NCI-H1694 treated with DMSO at 0.1 percent for 48 hours (cell line): Measurements from ENCODE around the gene NSD2.
"Not testable (repeated sequence)": the region's sequence is repeated elsewhere in the genome, so short reads cannot be mapped to it uniquely, and the experiment has no call there.

Experiments used
- DNase-seq: peaks from one replicate; lab custom pipeline; 2025; lab: John Stamatoyannopoulos, UW

NSD2 gene

DNA sequence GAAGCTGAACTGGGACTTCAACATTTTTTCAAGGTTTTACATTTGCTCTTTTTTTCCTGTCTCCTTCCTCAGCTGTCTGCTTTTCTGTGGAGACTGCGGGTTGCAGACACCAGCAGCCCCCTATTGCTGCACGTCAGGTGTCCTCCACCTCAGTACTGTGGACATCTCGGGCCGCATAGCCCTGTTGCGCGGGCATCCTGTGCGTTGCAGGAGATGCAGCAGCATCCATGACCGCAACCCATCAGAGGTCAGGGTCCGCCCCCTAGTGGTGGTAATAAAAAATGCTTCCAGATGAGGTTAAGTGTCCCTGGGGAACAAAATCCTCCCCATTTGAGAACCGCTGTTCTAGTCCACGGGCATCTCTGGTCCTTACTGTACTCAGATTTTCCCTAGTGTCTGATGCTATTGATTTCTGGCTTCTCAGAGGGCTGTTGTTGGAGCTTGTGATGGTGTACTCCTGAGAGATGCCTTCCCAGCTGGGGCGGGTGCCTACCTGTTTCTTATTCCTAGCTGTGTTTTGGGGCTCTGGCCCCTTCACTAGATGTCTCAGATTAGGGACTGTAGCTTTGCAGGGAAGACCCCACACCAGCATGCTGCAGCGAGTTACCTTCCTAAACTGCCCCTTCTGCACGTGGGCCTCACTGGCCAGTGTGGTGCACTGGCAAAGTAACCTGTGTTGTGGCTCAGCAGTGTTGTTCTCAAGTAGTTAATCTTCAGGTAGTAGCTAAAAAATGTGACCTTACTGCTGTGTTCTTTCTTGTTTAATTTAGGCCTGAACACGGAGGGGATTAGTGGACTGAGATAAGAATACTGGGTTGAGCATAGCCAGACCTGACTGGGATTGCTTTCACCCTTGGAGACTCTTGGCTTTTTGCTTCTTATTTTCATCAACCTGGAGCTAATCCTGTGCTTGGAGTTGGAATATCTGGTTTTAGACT is 28.2 kb downstream of the NSD2 start:
- DNase-seq = peak; percentile 43

DNA sequence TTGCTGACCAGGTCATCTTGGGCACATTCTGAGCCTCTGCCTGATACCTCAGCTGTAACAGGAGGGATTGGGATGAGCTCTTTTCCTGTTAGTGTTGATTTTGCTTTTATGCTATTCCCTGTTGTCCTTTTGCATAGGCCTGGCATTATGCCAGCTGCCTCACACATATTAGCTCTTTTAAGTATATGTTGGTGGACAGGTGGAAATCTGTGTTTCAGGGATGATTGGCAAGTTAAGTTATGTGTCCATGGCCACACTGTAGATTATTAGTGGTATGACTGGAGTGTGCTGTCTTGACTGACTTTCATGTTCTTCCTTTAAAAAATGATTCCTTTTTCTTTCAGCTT is 28.9 kb downstream of the NSD2 start:
- no peak for DNase-seq

DNA sequence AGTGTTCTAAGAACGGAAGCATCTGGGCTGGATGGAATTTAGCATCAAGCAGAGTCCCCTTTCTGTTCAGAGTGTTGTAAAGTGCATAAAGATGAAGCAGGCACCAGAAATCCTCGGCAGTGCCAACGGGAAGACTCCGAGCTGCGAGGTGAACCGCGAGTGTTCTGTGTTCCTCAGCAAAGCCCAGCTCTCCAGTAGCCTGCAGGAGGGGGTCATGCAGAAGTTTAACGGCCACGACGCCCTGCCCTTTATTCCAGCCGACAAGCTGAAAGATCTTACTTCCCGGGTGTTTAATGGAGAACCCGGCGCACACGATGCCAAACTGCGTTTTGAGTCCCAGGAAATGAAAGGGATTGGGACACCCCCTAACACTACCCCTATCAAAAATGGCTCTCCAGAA is 29.4 kb downstream of the NSD2 start:
- no peak for DNase-seq

DNA sequence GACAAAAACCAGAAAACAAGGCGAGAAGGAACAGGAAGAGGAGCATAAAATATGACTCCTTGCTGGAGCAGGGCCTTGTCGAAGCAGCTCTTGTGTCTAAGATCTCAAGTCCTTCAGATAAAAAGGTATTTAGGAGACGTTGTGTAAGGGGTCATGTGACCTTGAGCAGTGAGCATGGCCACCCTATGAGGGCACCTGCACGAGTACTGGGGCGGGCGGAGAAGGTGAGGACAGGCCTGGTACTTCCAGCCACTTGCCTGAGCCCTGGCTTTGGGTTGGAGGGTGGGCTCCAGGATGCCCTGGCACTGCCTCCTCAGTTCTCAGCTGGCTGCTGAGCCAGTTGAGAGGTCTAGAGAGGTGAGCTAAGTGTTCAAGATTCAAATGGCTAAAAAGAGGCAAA is 29.9 kb downstream of the NSD2 start:
- no peak for DNase-seq

DNA sequence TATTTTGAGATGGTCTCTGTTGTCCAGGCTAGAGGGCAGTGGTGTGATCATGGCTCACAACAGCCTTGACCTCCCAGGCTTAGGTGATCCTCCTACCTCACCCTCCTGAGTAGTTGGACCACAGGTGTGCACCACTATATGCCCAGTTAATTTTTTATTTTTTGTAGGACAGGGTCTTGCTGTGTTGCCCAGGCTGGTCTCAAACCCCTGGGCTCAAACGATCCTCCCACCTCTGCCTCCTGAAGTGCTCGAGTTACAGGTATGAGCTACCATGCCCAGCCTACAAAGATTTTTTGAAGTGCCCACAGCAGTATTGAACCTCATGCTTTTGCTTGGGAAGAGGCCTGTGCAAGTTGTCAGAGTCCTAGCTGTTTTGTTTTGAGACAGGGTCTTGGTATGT is 31.1 kb downstream of the NSD2 start:
- DNase-seq = no peak

DNA sequence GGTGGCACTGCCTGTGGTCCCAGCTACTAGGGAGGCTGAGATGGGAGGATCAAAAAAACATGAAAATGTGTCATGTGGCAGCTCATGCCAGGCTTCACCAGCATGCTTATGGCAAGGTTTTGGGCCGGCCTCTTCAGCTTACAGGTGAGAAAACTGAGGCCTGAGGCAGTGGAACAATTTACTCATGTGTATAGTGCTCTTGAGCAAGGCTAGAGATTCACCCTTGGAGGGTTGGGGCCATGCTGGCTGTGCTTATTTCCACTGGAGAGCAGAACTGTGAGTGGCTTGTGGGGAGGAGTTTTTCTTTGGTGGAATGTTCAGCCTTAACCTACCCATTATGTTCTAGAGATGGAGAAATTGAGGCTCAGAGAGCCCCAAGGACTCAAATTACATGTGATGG is 31.8 kb downstream of the NSD2 start:
- no peak for DNase-seq

DNA sequence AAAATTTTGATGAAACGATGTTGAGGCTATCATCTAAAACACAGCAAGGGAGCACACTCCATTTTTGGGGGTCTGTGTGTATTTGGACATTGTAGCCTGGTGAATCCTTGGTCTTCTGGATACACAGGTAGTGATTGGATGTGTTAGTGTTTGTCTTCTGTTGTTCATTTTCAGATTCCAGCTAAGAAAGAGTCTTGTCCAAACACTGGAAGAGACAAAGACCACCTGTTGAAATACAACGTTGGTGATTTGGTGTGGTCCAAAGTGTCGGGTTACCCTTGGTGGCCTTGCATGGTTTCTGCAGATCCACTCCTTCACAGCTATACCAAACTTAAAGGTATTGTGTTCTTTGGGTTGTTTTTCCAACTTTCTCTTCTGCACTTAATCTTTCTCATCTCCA is 32.8 kb downstream of the NSD2 start:
- DNase-seq = no peak

DNA sequence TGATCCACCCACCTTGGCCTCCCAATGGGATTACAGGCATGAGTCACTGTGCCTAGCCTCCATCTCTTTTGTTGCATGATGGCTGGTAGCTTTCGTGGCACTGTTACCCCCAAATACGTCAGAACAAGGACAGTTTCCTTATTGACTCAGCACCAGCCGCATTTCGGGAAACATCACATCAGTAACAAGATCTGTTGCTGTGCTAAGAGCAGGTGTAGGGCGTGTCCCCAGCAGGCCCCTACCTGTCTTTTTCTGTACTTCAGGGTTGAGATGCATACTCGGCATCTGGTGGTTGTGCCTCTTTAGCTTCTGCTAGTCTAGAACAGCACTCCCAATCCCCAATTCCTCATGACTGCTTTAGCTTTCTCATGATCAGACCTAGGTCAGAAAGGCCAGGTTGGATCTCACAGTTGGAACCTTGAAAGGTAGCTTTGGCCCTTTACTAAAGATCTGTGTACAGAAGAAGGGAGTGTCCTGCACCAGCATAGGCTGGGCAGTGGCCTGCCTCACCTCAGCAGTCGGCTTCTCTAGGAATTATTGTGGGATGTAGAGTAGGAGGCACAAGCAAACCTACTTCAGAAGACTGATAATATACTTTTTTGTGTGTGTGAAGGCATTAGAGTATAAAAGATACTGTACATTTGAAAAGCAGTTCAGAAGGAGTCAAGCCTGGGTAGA is 36.8 kb downstream of the NSD2 start:
- DNase-seq = no peak

DNA sequence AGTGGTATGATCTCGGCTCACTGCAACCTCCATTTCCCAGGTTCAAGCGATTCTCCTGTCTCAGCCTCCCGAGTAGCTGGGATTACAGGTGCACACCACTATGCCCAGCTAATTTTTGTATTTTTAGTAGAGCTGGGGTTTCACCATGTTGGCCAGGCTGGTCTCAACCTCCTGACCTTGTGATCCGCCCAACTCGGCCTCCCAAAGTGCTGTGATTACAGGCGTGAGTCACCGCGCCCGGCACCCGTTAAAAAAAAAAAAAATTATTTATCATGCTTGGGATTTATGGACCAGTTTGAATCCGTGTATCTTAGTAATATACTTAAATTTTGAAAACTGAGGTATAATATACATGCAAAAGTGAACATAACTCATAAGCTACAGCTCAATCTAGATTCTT is 38.5 kb downstream of the NSD2 start:
- not testable (repeated sequence) for DNase-seq

DNA sequence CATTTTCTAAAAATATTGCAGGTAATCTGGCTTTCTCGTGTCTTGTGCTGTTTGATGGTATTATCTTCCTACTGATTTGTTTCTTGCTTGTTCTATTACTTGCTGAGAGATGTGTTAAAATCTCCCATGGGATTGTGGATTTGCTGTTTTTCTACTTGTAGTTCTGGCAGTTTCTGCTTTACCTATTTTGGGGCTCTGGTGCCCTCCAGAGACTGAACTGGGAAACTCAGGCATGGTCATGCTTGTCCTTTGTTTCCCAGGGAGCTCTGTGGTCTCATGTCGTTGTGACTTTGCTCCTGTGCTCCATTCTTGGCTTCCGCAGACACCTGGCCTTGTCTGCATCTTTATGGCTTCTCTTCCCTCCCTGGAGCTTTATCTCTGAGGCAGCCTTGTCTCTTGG is 39.5 kb downstream of the NSD2 start:
- peak; percentile 9 for DNase-seq

DNA sequence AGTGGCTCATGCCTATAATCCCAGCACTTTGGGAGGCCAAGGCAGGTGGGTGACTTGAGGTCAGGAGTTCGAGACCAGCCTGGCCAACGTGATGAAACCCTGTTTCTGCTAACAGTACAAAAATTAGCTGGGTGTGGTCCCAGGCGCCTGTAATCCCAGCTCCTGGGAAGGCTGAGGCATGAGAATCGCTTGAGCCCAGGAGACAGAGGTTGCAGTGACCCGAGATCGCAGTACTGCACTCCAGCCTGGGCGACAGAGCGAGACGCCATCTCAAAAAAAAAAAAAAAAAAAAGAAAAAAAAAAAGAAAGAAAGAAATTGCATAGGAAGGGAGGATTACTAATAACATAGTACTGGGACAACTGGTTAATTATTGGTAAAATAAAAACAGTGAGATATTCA is 40.1 kb downstream of the NSD2 start:
- not testable (repeated sequence) for DNase-seq

DNA sequence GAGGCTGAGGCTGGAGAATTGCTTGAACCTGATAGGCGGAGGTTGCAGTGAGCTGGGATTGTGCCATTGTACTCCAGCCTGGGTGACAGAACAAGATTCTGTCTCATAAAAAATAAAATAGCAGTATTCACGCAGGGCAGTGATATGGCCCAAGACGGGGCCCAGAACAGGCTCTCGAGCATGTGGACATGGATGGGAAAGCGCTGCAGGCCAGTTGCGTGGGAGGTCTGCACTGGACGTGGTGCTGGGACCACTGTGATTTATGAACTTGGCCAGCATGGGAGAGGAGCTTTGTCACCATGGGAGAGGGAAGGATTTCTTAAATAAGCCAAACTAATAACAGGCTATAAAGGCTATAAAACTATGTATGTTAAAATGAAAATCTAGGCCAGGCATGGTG is 51.6 kb downstream of the NSD2 start:
- no peak for DNase-seq

DNA sequence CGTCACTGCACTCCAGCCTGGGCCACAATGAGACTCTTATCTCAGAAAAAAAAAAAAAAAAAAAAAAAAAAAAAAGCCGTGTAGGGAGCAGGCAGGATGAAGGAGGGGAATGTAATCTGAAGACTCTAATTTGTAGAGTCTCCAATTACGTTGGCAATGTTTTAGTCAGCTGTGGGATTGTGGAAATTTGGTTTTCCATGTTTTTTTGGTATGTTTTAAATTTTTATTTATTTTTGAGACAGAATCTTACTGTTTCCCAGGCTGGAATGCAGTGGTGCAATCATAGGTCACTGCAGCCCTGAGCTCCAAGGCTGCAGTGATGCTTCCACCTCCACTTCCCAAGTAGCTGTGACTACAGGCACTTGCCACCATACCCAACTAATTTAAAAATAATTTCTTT is 56.5 kb downstream of the NSD2 start:
- DNase-seq = no peak

DNA sequence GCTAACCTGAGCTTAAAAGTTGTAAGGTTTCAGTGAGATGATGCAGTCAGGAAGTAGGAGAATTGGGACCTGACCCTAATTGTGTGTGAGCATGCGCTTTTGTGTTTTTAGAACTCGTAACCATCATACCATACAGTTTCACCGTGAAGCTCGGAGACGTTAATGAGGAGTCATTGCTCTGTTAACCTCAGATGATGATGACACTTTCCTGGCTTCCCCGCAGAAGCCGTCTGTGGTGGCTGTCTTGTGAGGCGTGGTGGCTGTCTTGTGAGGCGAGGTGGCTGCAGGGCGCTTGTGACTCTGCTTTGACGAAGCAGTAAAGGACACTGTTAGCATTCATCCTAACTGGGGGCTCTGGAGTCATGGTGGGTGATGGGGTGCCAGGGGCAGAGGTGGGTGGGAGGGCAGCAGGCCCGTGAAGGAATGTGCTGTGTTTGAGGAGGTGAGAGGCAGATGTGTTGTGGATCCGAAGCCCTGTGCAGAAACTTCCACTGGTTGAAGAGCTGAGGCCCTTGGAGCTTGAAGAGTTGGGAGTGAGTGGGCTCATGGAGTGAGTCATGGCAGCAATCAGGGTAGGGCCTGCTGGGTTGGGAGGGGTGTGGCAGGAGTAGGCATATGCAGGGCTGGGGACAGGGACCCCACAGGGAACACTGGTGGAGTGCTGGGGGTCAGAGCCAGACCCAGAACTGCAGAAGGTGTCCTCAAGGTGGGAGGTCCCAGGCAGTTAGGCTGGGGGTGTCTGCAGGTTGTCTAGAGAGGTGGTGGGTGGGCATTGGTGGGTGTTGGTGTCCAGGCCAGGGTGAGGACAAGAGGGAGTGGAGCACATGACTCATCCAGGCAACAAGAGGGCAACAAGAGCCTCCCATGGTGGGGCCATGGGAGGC is 57.4 kb downstream of the NSD2 start:
- DNase-seq = no peak

DNA sequence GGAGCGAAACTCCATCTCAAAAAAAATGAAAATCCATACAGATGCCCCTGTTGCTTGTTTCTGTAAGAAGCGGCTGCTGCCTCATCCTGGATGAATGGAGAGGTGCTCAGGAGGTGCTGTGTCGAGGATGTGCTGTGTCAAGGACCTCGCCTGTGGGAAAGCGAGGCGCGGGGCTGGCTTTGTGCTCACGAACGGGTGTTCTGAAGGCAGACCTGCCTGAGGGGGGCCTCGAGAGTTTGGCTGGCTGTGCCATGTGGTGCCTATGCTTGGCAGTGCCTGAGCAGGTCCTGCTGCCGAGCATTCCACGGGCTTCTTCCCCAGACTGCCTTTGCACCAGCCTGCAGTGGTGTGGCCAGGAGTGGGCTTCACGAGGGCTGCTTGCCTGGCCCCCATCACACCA is 61.5 kb downstream of the NSD2 start:
- DNase-seq = no peak

DNA sequence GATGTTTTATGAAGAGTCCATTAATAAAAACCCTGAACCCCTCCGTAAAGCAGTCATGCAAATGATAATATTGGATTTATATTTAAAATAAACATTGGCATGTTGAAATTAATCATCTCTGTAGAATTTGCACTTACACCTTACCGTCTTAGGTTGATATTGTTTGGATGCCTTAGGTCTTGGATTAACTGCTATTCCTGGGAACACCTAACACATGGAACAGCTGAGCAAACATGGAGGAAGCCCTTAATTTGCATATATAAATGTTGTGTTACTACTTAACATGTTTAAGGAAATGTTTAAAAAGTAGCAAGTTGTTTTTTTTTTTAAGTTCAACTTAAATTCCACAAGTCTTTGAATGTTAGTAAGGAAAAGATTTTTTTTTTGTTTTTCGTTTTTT is 62.5 kb downstream of the NSD2 start:
- no peak for DNase-seq

DNA sequence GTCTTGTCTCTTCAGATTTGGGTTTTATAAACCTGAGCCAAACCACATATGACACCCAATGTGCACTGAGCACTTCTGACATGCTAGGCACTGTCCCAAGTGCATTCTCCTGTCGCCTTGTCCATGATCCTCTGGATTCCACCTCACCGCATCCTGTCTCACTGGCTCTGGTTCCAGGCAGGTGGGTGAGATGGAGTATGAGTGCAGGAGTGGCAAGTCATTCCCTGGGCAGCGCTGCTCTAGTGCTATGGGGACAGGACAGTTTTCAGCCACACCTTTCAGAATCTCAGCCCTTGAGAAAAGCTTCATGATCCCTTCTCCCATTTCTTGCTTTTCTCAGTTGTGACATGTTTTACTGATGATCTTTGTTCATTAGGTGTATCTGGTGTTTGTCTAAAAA is 66.4 kb downstream of the NSD2 start:
- no peak for DNase-seq

DNA sequence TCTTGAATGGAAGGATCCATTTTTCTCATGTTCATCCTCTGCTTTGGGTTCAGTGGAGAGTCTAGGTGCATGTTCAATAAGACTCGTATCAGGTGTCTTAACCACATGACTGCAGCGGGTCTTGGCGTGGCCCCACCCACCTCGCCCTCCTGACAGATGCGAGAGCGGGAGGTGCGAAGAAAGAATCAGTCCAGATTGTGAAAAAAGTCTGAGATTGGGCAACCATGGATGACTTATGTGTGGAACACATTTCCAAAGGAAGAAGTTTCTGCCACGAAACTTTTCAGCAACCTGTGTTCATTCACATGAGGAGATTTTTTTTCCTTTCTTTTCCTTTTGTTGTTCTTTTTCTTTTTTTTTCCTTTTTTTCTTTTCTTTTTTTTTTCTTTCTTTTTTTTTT is 66.8 kb downstream of the NSD2 start:
- DNase-seq = no peak

DNA sequence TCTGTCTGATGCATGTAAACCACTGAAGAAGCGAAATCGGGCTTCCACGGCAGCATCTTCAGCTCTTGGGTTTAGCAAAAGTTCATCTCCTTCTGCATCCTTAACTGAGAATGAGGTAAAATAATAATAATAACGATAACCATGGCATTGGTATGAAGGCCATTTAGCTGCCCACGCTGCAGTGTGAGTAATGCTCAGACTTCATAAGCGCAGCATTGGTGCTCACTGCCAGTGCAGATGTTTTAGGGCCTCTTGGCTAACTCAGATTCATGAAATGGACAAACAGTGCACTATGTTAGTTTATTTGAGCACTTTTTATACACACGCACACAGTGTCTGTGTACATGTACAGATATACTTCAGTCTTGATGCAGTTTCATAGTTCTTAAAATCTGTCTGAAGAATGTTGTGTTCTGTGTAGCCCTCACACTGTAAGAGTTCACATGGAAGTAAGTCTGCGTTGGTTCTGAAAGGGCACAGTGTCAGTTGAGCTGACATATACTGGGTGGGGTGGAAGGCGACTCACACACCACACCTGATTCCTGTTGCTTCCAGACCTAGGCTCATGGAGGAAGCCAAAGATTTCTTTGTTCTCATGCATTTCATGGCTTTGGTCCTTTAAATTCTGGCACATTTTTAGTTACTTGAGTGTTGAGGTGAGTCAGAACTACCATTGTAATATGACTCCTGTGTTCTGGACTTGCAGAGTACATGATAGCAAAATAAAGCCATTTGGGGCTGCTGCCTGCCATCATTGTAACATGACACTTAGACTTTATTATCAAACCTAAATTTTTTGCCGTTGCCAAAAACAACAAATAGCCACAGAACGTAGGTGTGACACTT is 68.7 kb downstream of the NSD2 start:
- DNase-seq = no peak

DNA sequence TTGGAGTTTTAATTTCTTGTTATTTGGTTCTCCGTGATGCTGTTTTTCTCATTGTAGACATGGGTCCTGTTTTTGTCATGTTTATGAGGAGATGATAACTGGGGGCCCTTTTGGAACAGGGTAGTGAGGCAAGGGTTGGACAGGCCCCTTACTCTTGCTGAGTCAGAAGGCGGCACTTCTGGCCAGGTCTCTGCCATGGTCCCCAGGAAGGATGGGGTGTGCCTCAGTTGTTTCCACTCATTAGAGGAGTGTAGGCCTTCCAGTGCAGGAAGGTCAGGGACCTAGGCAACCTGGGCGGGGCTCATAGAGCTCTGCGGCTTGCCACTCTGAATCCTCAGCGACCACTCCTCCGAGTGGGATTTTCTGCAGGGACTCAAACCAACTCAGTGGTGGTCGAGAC is 69.4 kb downstream of the NSD2 start:
- no peak for DNase-seq

DNA sequence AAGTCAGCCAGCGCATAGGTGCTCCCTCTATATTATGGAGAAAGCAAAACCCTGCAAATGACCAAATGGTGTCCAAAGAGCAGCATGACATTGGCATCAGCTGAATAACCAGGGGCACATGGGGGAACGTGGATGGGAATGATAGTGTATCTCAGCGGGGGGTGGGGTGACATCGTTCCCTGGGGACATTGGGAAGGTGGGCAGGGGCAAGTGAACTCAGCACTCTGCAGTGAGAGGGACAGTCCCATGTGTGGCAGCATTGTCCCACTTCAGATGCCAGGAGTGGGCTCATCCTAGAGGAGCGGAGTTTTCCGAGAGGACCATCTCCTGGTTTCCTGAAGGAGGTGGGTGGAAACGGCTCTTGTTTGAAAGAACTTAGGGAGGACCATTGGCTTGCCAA is 72.7 kb downstream of the NSD2 start:
- no peak for DNase-seq
